ENCODE results near the gene PRR19. TPM values are rescaled to one million over a fixed set of nuclear protein-coding genes. Genes with fewer than 3 reads are reported as not detected.

Gene PRR19
- total RNA-seq, 1 experiment from 2014 or later, result 3.2 TPM

- Histone ChIP-seq H4K5ac (ENCODE audit: insufficient read length, low read depth, low read length) (no peak overlapping the region), H3K23ac (ENCODE audit: insufficient read length, low read depth, low read length) (no peak overlapping the region), H4K20me1 (ENCODE audit: control insufficient read depth, insufficient read depth, insufficient read length) (no peaks in the 10 kb centered on the region), H3K4me1 (ENCODE audit: insufficient read depth, low read length) (no peaks in the 10 kb centered on the region), H2BK12ac (ENCODE audit: insufficient read length, low read depth, low read length) (no peak overlapping the region), H3K79me1 (ENCODE audit: insufficient read depth, low read depth, low read length, poor library complexity, severe bottlenecking) (peaks cover 3% of the 10 kb centered on the region), H3K27me3 (ENCODE audit: insufficient read depth, low read length) (no peaks in the 10 kb centered on the region), H3K79me2 (ENCODE audit: insufficient read depth, low read length) (peaks cover 2% of the 10 kb centered on the region; the same call in 1 of the 2 replicates), H3K9me3 (ENCODE audit: control insufficient read depth, low read depth, low read length) (no peaks in the 10 kb centered on the region), H2BK120ac (ENCODE audit: low read depth, low read length, poor library complexity, severe bottlenecking) (no peak overlapping the region), H2BK20ac (ENCODE audit: low read depth, low read length, poor library complexity, severe bottlenecking) (no peak overlapping the region), H3K18ac (ENCODE audit: insufficient read length, low read depth, low read length) (no peak overlapping the region), H3K56ac (ENCODE audit: insufficient read length, low read depth, low read length) (no peak overlapping the region), H2AK5ac (ENCODE audit: insufficient read length, low read length) (no peak overlapping the region), H4K91ac (ENCODE audit: insufficient read length, low read depth, low read length) (no peak overlapping the region), H2BK5ac (ENCODE audit: insufficient read length, low read length) (no peak overlapping the region), H2BK15ac (ENCODE audit: low read depth, low read length) (no peak overlapping the region), H3K23me2 (ENCODE audit: insufficient read length, low read depth, low read length, poor library complexity, severe bottlenecking) (no peaks in the 10 kb centered on the region), H3K14ac (ENCODE audit: insufficient read depth, low read length) (no peak overlapping the region), H3K4me2 (ENCODE audit: insufficient read depth, insufficient read length, low read length) (no peak overlapping the region), H3T11ph (ENCODE audit: low read length) (no peak overlapping the region), H3K27ac (ENCODE audit: insufficient read length, low read depth, low read length) (no peak overlapping the region), H3K4ac (ENCODE audit: low read depth, low read length) (no peak overlapping the region), H2AFZ (ENCODE audit: low read length) (no peak overlapping the region), H3K9ac (ENCODE audit: extremely low read depth, insufficient read length, low read length) (no peak overlapping the region), H4K8ac (replicated peaks; ENCODE audit: insufficient read length, low read depth, low read length) (no peak overlapping the region)
- H3K4me3 Mint-ChIP-seq, result no peak overlapping the region
- H3K27ac Mint-ChIP-seq, result no peak overlapping the region
- H3K4me1 Mint-ChIP-seq, result peaks cover 14% of the 10 kb centered on the region in 2 experiments
- no peak for TF ChIP-seq CTCF (conservative IDR thresholded peaks at IDR 0.05)
- peaks cover 1 to 8% (median 3%) of the 10 kb centered on the region in 3 experiments; a peak in 5 of 7 replicates for H3K36me3 Mint-ChIP-seq (ENCODE audit: insufficient read depth in 1 of 3, low read depth in 3 of 3)
- H3K9me3 Mint-ChIP-seq, result no peaks in the 10 kb centered on the region
- DNase-seq, result no peak
- WGBS (ENCODE audit: extremely low coverage, insufficient read length, low lambda C conversion rate), result no CpG with 5 or more reads among the region's 21 CpGs
- no peaks in the 10 kb centered on the region; the same call in 1 of the 2 replicates for H3K27me3 Mint-ChIP-seq (ENCODE audit: low read depth)
These were observed 32.2 kb downstream of the PRR19 start for GRCh38 chr19:42333975-42334696.
